HepG2 (cell line): ENCODE data around the gene UNKL. TPM values are rescaled to one million over a fixed set of nuclear protein-coding genes. Genes with fewer than 3 reads are reported as not detected.
A peak's percentile ranks its signal among the peaks of the same experiment; 100 is the strongest.

ENCODE experiments used
- FOXM1 ChIP-seq: sonication (generic); formaldehyde crosslinking; IDR thresholded peaks from 2 replicates; pipeline ENCODE4 v1.5.0; 2020; ENCODE audit warnings: missing genetic modification reagents
- NR2C2 ChIP-seq: sonication (generic); formaldehyde crosslinking; IDR thresholded peaks from 2 replicates; pipeline ENCODE4 v1.4.0; 2020; ENCODE audit warnings: missing genetic modification reagents, mild to moderate bottlenecking, moderate library complexity, borderline replicate concordance
- PAX8 ChIP-seq: sonication (generic); formaldehyde crosslinking; IDR thresholded peaks from 2 replicates; pipeline ENCODE4 v1.8.0; 2022; ENCODE audit warnings: mild to moderate bottlenecking, missing genetic modification reagents, borderline replicate concordance
- PHF21A ChIP-seq: sonication (generic); formaldehyde crosslinking; IDR thresholded peaks from 2 replicates; pipeline ENCODE4 v1.5.0; 2020; ENCODE audit warnings: mild to moderate bottlenecking, missing genetic modification reagents
- TBX3 ChIP-seq: fragments of 450-650 bp; IDR thresholded peaks from 2 replicates; pipeline ENCODE4 v1.6.1; 2017; ENCODE audit warnings: antibody characterized with exemption, mild to moderate bottlenecking, inconsistent platforms, borderline replicate concordance
- XRCC5 ChIP-seq: fragments of 200-400 bp; formaldehyde crosslinking; optimal IDR thresholded peaks from 2 replicates; pipeline ENCODE3; 2017; ENCODE audit warnings: mild to moderate bottlenecking, low read length
- YEATS4 ChIP-seq: sonication (generic); formaldehyde crosslinking; IDR thresholded peaks from 2 replicates; pipeline ENCODE4 v1.4.0; 2020; ENCODE audit warnings: missing genetic modification reagents, borderline replicate concordance
- ZFYVE20 ChIP-seq: sonication (generic); formaldehyde crosslinking; IDR thresholded peaks from 2 replicates; pipeline ENCODE4 v1.8.0; 2023; ENCODE audit warnings: low read depth, mild to moderate bottlenecking, moderate library complexity, missing genetic modification reagents, borderline replicate concordance
- ZNF296 ChIP-seq: sonication (generic); formaldehyde crosslinking; conservative IDR thresholded peaks from 2 replicates; pipeline ENCODE4 v1.5.0; 2020; ENCODE audit warnings: mild to moderate bottlenecking, missing genetic modification reagents
- ZNF777 ChIP-seq: sonication (generic); formaldehyde crosslinking; IDR thresholded peaks from 2 replicates; pipeline ENCODE4 v1.4.0; 2020; ENCODE audit warnings: missing genetic modification reagents
- polyA plus RNA-seq, 8 experiments: library from polyadenylated mRNA; depleted of rRNA in 3 of 8; stranded (reverse) in 7 of 8; unstranded in 1 of 8; fragments of >200 nt; fragmentation: Illumina TruSeq in 4 of 8; extraction: Trizol in 4 of 8; gene quantifications; 2 replicates each; pipeline versions ENCODE4 v1.2.1 to v1.2.3, GENCODE V29; 2011 to 2016; ENCODE audit warnings: low read depth in 4 of 8, missing spikeins in 1 of 8, mixed read lengths in 1 of 8; ENCODE audit not compliant: insufficient read depth in 1 of 8
- total RNA-seq, 5 experiments: library from RNA; depleted of rRNA; stranded (reverse); fragments of >200 nt; fragmentation: Illumina TruSeq; extraction: Trizol; gene quantifications; 2 replicates each; pipeline ENCODE4 v1.2.3, GENCODE V29; 2016; ENCODE audit warnings: low read depth in 1 of 5
- TF ChIP-seq, protein P1 (sequence below): sonication (generic); formaldehyde crosslinking; IDR thresholded peaks from 2 replicates; pipeline ENCODE4 v1.4.0; 2020; ENCODE audit warnings: missing genetic modification reagents, low read depth, mild to moderate bottlenecking, borderline replicate concordance
- TF ChIP-seq, protein P2 (sequence below): sonication (generic); formaldehyde crosslinking; IDR thresholded peaks from 2 replicates; pipeline ENCODE4 v1.9.0; 2021; ENCODE audit warnings: missing genetic modification reagents, borderline replicate concordance
- TF ChIP-seq, protein P3 (sequence below): sonication (generic); formaldehyde crosslinking; IDR thresholded peaks from 2 replicates; pipeline ENCODE4 v1.4.0; 2020; ENCODE audit warnings: missing genetic modification reagents, borderline replicate concordance
- TF ChIP-seq, protein P4 (sequence below): sonication (generic); formaldehyde crosslinking; IDR thresholded peaks from 2 replicates; pipeline ENCODE4 v1.4.0; 2020; ENCODE audit warnings: missing genetic modification reagents, borderline replicate concordance
- TF ChIP-seq, protein P5 (sequence below): IDR thresholded peaks from 2 replicates; pipeline ENCODE4 v1.6.1; 2012; ENCODE audit warnings: low read depth, low read length, improper control_type of control experiment
- TF ChIP-seq, protein P6 (sequence below): IDR thresholded peaks from 2 replicates; pipeline ENCODE4 v1.6.1; 2012; ENCODE audit warnings: inconsistent platforms

UNKL gene
- total and polyA plus RNA-seq, 2 of the 13 experiments (the other 11 are each of a cell fraction or from before 2014, with no cell fraction given): 10.4 to 17.6 TPM

DNA sequence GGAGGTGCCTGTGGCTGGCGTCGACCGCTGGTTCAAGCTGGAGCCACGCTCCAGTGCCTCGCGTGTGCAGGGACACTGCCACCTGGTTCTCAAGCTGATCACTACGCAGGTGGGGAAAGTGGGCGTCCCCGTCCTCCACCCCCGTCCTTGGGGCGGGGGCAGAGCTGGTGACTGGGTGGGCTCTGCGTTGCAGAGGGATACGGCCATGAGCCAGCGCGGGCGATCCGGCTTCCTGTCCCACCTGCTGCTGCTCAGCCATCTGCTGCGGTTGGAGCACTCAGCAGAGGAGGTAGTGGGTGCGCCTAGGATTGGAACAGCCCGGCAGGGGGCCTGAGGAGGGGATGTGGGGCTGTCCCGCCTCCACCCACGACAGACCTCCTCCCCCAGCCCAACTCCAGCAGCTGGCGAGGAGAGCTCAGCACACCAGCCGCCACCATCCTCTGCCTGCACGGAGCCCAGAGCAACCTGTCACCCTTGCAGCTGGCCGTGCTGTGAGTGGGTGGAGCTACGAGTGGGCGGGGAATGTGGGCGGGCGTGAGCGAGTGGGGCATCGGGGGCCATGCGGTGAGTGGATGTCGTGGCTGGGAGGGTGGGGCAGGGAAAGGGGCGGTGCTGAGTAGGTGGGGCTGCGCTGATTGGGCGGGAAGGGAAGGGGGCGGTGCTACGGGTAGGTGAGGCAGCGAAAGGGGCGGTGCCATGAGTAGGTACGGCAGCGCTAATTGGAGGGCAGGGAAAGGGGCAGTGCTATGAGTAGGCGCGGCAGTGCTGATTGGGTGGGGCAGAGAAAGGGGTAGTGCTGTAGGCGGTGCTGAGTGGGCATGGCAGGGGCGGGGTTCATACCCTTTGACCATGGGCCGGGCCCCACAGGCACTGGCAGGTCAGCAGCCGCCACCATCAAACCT lies 71.7 kb downstream of the UNKL start (continued):
- peak; percentile 34 for TF ChIP-seq XRCC5
- TF ChIP-seq ZNF777 (CRISPR knock-in tag): no peak
- TF ChIP-seq, protein P1, sequence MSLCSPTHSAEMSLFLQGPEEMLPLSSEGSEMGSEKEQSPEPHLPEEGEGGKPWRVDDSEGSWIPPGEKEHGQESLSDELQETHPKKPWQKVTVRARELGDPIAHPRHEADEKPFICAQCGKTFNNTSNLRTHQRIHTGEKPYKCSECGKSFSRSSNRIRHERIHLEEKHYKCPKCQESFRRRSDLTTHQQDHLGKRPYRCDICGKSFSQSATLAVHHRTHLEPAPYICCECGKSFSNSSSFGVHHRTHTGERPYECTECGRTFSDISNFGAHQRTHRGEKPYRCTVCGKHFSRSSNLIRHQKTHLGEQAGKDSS: no peak
- TF ChIP-seq YEATS4 (CRISPR knock-in tag): no peak
- TF ChIP-seq NR2C2 (CRISPR knock-in tag): peak; percentile 64; the same call in 1 of the 2 replicates
- TF ChIP-seq, protein P2, sequence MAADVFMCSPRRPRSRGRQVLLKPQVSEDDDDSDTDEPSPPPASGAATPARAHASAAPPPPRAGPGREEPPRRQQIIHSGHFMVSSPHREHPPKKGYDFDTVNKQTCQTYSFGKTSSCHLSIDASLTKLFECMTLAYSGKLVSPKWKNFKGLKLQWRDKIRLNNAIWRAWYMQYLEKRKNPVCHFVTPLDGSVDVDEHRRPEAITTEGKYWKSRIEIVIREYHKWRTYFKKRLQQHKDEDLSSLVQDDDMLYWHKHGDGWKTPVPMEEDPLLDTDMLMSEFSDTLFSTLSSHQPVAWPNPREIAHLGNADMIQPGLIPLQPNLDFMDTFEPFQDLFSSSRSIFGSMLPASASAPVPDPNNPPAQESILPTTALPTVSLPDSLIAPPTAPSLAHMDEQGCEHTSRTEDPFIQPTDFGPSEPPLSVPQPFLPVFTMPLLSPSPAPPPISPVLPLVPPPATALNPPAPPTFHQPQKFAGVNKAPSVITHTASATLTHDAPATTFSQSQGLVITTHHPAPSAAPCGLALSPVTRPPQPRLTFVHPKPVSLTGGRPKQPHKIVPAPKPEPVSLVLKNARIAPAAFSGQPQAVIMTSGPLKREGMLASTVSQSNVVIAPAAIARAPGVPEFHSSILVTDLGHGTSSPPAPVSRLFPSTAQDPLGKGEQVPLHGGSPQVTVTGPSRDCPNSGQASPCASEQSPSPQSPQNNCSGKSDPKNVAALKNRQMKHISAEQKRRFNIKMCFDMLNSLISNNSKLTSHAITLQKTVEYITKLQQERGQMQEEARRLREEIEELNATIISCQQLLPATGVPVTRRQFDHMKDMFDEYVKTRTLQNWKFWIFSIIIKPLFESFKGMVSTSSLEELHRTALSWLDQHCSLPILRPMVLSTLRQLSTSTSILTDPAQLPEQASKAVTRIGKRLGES (CRISPR knock-in tag): no peak
- no peak for TF ChIP-seq TBX3
- no peak for TF ChIP-seq PHF21A (CRISPR knock-in tag)
- TF ChIP-seq, protein P3, sequence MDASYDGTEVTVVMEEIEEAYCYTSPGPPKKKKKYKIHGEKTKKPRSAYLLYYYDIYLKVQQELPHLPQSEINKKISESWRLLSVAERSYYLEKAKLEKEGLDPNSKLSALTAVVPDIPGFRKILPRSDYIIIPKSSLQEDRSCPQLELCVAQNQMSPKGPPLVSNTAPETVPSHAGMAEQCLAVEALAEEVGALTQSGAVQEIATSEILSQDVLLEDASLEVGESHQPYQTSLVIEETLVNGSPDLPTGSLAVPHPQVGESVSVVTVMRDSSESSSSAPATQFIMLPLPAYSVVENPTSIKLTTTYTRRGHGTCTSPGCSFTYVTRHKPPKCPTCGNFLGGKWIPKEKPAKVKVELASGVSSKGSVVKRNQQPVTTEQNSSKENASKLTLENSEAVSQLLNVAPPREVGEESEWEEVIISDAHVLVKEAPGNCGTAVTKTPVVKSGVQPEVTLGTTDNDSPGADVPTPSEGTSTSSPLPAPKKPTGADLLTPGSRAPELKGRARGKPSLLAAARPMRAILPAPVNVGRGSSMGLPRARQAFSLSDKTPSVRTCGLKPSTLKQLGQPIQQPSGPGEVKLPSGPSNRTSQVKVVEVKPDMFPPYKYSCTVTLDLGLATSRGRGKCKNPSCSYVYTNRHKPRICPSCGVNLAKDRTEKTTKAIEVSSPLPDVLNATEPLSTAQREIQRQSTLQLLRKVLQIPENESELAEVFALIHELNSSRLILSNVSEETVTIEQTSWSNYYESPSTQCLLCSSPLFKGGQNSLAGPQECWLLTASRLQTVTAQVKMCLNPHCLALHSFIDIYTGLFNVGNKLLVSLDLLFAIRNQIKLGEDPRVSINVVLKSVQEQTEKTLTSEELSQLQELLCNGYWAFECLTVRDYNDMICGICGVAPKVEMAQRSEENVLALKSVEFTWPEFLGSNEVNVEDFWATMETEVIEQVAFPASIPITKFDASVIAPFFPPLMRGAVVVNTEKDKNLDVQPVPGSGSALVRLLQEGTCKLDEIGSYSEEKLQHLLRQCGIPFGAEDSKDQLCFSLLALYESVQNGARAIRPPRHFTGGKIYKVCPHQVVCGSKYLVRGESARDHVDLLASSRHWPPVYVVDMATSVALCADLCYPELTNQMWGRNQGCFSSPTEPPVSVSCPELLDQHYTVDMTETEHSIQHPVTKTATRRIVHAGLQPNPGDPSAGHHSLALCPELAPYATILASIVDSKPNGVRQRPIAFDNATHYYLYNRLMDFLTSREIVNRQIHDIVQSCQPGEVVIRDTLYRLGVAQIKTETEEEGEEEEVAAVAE (CRISPR knock-in tag): no peak
- no peak for TF ChIP-seq FOXM1
- TF ChIP-seq, protein P4, sequence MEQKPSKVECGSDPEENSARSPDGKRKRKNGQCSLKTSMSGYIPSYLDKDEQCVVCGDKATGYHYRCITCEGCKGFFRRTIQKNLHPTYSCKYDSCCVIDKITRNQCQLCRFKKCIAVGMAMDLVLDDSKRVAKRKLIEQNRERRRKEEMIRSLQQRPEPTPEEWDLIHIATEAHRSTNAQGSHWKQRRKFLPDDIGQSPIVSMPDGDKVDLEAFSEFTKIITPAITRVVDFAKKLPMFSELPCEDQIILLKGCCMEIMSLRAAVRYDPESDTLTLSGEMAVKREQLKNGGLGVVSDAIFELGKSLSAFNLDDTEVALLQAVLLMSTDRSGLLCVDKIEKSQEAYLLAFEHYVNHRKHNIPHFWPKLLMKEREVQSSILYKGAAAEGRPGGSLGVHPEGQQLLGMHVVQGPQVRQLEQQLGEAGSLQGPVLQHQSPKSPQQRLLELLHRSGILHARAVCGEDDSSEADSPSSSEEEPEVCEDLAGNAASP (CRISPR knock-in tag): no peak
- no peak for TF ChIP-seq ZFYVE20 (CRISPR knock-in tag)
- no peak for TF ChIP-seq PAX8 (CRISPR knock-in tag)
- TF ChIP-seq ZNF296 (CRISPR knock-in tag): no peak
- TF ChIP-seq, protein P5, sequence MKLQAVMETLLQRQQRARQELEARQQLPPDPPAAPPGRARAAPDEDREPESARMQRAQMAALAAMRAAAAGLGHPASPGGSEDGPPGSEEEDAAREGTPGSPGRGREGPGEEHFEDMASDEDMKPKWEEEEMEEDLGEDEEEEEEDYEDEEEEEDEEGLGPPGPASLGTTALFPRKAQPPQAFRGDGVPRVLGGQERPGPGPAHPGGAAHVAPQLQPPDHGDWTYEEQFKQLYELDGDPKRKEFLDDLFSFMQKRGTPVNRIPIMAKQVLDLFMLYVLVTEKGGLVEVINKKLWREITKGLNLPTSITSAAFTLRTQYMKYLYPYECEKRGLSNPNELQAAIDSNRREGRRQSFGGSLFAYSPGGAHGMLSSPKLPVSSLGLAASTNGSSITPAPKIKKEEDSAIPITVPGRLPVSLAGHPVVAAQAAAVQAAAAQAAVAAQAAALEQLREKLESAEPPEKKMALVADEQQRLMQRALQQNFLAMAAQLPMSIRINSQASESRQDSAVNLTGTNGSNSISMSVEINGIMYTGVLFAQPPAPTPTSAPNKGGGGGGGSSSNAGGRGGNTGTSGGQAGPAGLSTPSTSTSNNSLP: no peak
- TF ChIP-seq, protein P6, sequence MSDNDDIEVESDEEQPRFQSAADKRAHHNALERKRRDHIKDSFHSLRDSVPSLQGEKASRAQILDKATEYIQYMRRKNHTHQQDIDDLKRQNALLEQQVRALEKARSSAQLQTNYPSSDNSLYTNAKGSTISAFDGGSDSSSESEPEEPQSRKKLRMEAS: peak; percentile 67
